NCI-H748 (cell line): ENCODE measurements around the gene P3H2.
"Not testable (repeated sequence)": the region's sequence is repeated elsewhere in the genome, so short reads cannot be mapped to it uniquely, and the experiment has no call there.

ENCODE experiments used
- DNase-seq: peaks from one replicate; lab custom pipeline; 2025; ENCODE audit not compliant: unreplicated experiment; lab: John Stamatoyannopoulos, UW

The P3H2 gene

GRCh38 chr3:190086191-190086590 lies 34.5 kb downstream of the P3H2 start:
- no peak for DNase-seq

- no peak for DNase-seq
These were observed 35.7 kb downstream of the P3H2 start for GRCh38 chr3:190084983-190085382.

GRCh38 chr3:190083635-190084034 lies 37.1 kb downstream of the P3H2 start:
- no peak for DNase-seq

GRCh38 chr3:190081389-190081788 lies 39.3 kb downstream of the P3H2 start:
- DNase-seq = no peak

GRCh38 chr3:190079173-190079572 lies 41.5 kb downstream of the P3H2 start:
- not testable (repeated sequence) for DNase-seq

GRCh38 chr3:190077395-190078045 lies 43.2 kb downstream of the P3H2 start:
- DNase-seq = no peak

GRCh38 chr3:190076601-190077394 lies 43.9 kb downstream of the P3H2 start:
- peak; percentile 15 for DNase-seq

GRCh38 chr3:190076136-190076535 lies 44.6 kb downstream of the P3H2 start:
- DNase-seq = no peak

GRCh38 chr3:190074817-190075216 lies 45.9 kb downstream of the P3H2 start:
- DNase-seq = no peak

- peak; percentile 52 for DNase-seq
These were observed 47.3 kb downstream of the P3H2 start for GRCh38 chr3:190073264-190074008.

- no peak for DNase-seq
These were observed 47.8 kb downstream of the P3H2 start for GRCh38 chr3:190072856-190073255.

- not testable (repeated sequence) for DNase-seq
These were observed 48.8 kb downstream of the P3H2 start for GRCh38 chr3:190071921-190072320.

GRCh38 chr3:190070622-190071347 lies 49.9 kb downstream of the P3H2 start:
- DNase-seq = peak; percentile 61

GRCh38 chr3:190065204-190065603 lies 55.5 kb downstream of the P3H2 start:
- DNase-seq = no peak

GRCh38 chr3:190064659-190065058 lies 56.0 kb downstream of the P3H2 start:
- no peak for DNase-seq

GRCh38 chr3:190064112-190064511 lies 56.6 kb downstream of the P3H2 start:
- DNase-seq = no peak

GRCh38 chr3:190063490-190063889 lies 57.2 kb downstream of the P3H2 start:
- DNase-seq = no peak

GRCh38 chr3:190060192-190060775 lies 60.4 kb downstream of the P3H2 start:
- no peak for DNase-seq

- no peak for DNase-seq
These were observed 61.5 kb downstream of the P3H2 start for GRCh38 chr3:190059242-190059590.

- DNase-seq = no peak
These were observed 62.0 kb downstream of the P3H2 start for GRCh38 chr3:190058521-190059241.
